SK-N-DZ (cell line): Measurements from ENCODE around the gene SAP30BP. TPM values are rescaled to one million over a fixed set of nuclear protein-coding genes. Genes with fewer than 3 reads are reported as not detected.

Source experiments
- DNase-seq: peaks from one replicate; pipeline ENCODE4 v3.0.0-alpha.2; 2015; ENCODE audit warnings: low spot score
- polyA plus RNA-seq, 2 experiments: library from polyadenylated mRNA; depleted of rRNA; stranded (reverse); fragments of >200 nt; gene quantifications; 2 replicates each; pipeline ENCODE4 v1.2.3, GENCODE V29; 2014

SAP30BP gene
- 64.3 and 73.1 TPM in 2 replicates for polyA plus RNA-seq (2014; cell fraction: cytosol; rRNA removed)
- 196 and 208 TPM in 2 replicates for polyA plus RNA-seq (2014; cell fraction: nucleus; rRNA removed)

DNA sequence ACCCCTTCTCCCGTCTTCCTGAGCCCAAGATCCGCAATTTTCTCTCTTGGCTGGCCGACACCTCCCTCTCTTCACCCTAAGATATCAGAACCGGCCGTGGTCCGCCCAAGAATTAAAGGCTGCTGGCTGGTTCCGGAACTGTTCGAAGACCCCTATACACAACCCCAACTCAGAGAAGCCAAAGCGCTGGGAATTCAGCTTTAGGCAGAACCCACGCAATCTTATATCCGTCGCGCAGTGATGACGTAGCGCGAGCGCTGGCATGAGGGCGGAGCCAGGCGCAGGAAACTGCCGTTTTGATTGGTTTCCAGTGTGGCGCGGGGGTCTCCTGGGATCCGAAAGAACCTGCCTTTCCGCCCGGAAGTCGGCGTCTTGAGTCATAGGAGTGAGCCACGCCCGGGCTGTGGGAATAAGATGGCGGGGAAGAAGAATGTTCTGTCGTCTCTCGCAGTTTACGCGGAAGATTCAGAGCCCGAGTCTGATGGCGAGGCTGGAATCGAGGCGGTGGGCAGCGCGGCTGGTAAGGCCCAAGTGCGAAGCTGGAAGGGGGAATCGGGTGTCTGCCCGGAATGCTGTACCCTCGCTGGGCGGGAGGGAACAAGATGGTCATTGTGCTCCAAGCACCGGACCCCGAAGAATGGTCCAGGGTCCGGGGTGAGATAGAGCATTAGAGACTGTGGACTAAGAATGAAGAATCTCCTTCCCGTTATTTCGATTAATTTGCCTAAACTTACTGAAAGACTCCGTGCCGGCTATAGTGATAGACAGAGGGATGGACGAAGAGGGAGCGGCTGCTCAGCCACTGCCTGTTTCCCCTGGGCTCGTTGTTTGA lies at the start of gene SAP30BP, which contains the start of gene RECQL5:
SAP30BP (plus strand) TSS at position 380 of the 832 bp plus-strand sequence; CDS start at position 415, 35 bp downstream.
RECQL5 (minus strand) TSS at position 196 of the 832 bp plus-strand sequence. CDS start 597 bp downstream, outside the sequence.
- peak; percentile 99 for DNase-seq

DNA sequence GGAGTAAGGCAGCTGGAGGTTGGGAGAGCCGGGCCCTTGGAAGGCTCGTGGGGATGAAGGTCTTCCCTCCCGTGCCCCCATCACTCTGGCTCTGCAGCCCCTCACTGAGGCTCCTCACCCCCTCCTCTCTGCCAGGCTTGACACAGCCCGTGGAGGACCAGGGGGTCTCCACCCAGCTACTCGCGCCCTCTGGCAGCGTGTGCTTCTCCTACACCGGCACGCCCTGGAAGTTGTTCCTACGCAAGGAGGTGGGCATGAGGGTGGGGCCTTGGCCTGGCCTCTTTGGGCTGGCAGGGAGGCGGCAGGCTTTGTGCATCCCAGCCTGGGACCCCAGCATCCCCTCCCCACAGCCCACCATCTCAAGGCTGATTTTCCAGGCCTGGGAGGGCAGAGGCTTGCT lies 49.5 kb upstream of the SAP30BP start:
- no peak for DNase-seq

DNA sequence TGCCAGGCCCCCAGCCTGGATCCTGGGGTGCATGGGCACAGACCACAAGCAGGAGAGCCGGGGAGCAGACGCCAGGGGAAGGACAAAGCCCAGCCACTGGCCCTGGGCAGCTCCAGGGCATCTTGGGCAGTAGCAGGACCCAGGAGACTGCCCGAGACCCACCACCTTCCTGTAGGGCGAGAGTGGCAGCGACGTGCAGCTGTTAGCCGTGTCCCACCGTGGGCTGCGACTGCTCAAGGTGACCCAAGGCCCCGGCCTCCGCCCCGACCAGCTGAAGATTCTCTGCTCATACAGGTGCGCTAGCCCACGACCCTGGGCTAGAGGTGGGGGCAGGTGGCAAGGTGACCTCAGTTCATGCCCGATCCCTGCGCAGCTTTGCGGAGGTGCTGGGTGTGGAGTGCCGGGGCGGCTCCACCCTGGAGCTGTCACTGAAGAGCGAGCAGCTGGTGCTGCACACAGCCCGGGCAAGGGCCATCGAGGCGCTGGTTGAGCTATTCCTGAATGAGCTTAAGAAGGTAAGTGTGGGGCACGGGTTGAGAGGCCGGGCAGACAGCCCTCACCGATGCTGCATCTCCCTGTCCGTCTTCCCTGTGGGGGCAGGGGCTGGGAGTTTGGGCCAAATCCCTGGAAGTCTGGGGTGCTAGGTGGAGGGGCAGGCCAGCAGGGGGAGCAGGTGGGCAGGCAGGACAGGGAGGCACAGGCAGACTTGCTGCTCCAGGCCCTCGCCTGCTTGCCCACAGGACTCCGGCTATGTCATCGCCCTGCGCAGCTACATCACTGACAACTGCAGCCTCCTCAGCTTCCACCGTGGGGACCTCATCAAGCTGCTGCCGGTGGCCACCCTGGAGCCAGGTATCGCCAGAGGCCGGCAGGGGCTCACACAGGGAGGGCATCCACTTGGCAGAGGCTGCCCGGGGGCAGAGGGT lies 47.4 kb upstream of the SAP30BP start:
- DNase-seq, result peak; percentile 82

DNA sequence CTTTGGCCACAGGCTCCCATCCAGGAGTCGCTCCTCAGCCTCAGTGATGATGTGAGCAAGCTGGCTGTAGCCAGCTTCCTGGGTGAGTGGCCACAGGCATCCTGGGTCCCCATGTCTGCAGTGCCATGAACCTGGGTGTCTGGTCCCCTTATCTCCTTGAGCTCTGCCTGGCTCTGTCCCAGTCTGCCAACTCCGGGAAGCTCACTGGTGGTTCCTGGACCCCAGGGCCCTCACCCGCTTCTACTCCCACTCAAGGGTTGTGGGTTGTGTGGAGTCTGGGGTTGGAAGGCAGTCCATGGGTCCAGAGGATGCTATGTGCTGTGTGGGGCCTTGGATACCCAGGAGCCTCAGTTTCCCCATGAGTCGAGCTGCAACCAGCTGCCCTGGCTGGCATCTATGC lies 45.6 kb upstream of the SAP30BP start:
- DNase-seq, result no peak

DNA sequence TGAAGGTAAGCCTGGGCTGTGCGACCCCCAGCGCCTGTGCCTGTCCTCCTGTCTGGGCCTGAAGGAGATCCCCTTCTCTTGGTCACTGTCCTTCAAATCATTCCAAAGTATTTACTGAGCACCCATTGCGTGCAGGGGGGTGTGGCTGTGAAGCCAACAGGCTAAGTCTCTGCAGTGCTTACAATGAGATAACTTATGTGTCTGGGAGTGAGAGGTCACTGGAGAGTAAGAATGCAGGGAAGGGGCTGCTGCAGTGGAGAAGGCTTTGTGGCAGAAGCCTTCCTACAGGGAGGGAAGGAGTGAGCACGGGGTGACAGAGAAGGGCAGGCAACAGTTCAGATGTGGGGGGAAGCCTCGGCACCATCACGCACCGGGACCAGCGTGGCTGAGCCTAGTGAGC lies 45.1 kb upstream of the SAP30BP start:
- no peak for DNase-seq

DNA sequence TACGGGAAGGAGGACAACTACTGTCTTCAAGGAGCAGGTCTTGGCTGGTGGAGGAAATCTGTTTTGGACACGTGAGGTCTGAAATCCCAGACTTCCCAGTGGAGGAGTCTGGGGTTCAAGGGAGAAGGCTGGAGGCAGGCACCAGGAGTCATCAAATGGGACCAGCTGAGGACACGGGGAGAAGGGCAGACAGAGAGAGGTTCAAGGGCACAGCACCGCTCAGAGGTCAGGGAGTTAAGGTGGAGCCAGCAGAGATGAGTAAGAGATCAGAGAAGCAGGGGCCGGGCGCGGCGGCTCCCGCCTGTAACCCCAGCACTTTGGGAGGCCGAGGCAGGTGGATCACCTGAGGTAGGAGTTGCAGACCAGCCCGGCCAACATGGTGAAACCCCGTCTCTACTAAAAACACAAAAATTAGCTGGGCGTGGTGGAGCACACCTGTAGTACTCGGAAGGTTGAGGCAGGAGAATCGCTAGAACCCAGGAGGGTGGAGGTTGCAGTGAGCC lies 44.3 kb upstream of the SAP30BP start:
- no peak for DNase-seq

DNA sequence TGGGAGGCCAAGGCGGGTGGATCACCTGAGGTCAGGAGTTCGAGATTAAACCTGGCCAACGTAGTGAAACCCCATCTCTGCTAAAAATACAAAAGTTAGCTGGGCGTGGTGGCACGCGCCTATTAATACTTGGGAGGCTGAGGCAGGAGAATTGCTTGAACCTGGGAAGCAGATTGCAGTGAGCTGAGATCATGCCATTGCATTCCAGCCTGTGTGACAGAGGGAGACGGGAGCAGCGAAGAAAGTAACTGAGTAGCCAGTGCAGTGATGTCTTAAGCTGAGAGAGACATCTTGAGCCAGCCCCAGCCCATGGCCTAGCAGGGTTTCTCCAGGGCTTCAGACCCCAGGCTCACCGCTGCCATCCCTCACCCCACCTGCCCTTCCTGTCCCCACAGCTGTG lies 43.8 kb upstream of the SAP30BP start:
- DNase-seq, result no peak

DNA sequence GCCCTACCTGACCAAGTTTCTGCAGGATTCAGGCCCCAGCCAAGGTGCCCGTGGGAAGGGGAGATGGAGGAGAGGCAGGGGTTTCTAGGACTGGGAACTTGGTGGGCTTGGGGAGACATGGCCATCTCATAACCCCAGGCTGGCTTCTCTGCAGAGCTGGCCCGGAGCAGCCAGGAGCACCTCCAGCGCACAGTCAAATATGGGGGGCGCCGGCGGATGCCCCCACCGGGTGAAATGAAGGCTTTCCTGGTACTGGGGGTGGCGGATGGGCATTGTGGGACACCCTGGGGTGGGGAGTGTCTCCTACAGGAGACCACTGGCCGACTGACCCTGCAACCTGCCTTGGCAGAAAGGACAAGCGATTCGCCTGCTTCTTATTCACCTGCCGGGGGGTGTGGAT lies 43.1 kb upstream of the SAP30BP start:
- no peak for DNase-seq

DNA sequence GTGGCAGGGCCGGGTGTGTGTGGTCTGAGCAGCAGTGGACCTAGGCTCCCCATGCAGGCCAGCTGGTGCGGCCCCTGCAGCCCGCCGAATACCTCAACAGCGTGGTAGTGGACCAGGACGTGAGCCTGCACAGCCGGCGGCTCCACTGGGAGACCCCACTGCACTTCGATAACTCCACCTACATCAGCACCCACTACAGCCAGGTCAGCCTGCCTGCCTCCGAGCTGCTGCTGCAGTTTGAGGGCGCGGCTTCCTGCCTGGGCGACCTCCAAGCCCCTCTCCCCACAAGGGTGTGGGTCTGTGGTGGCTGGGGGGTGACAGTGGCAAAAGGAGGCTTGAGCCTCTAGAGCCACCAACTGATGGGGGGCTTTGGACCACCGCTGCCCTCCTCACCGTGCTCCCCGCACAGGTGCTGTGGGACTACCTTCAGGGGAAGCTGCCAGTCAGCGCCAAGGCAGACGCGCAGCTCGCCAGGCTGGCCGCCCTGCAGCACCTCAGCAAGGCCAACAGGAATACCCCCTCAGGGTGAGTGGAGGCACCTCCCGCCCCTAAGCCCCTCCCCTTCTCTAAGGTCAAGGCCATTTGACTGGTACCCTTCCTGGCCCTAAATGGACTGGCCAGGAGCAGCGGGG lies 42.3 kb upstream of the SAP30BP start:
- no peak for DNase-seq

DNA sequence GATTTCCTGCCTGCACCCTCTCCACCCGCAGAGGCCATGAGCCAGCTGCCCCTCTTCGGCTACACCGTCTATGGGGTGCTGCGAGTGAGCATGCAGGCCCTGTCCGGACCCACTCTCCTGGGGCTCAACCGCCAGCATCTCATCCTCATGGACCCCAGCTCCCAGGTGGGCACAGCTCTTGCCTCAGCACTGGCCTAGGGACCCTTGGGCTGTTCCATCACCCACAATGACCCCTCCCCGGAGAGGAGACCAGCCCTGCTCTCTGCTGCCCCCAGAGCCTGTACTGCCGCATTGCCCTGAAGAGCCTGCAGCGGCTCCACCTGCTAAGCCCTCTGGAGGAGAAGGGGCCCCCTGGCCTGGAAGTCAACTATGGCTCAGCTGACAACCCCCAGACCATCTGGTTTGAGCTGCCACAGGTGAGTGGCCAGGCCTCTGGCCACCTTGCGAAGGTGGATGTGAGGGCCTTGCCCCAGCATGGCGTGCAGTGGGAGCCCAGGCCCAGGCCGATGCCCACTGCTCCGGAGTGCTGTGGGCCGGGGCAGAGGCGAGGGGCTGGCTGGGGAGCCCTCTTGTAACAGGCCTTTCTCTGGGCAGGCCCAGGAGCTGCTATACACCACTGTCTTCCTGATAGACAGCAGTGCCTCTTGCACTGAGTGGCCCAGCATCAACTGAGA lies 41.2 kb upstream of the SAP30BP start:
- DNase-seq, result peak; percentile 74

DNA sequence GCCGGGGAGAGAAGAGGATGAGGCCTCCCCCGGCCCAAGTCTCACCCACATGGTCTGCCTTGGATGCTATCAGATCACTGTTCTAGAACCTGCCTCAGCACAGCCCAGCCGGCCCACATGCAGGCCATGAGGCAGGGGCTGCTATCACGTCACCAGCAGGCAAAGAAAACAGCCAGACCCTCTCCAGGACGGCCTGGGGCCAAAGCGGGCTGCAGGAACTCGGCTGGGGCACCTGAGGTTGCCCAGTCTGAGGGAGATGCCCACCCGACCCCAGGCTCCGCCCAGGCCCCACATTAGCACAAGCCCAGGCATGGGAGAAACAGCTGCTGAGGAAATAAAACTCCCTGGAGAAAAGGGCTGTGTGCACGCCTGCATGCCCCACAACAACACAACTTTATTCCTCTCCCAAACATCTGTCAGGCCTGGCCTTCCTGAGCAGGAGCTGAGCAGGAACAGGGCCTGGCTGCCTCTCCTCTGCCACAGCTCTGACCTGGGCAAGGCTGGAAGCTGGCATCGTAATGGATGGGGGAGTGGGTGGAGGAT lies 40.6 kb upstream of the SAP30BP start:
- no peak for DNase-seq

DNA sequence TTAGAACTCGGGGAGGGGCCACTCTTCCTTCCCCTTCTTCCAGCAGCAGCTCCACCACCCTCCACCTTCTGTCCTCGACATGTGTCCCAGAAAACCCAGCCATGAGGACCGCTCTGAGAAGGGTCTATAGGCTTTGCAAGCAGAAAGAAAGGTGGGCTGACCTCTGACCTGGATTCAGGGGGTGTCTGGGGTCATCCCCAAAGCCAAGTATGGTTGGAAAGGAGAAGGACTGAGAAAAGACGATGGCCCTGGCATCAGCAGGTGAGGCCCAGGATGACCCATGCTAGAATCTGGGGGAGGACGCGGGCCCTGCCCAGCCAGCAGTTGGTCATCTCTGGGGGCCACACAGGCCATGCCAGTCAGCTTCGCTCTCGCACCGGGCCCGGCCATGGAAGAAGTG lies 40.0 kb upstream of the SAP30BP start:
- no peak for DNase-seq

DNA sequence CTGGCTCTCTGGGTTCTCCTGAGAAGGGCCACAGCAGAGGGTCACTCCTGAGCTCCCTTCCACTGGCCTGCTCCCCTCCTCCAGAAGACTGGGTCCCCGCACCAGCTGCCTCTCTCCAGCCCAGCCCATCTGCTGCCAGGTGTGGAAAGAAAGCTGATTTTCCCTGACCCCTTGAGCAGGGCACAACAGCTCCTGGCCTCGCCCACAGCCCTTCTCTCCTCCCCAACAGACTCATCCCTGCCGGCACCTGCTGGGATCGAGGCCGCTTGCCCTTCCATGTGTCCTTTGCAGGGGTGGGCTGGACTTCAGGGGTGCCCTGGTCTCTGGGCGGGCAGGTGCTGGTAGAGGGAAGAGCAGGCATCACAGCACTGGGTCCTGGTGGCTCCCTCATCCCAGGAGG lies 38.7 kb upstream of the SAP30BP start:
- DNase-seq, result no peak

DNA sequence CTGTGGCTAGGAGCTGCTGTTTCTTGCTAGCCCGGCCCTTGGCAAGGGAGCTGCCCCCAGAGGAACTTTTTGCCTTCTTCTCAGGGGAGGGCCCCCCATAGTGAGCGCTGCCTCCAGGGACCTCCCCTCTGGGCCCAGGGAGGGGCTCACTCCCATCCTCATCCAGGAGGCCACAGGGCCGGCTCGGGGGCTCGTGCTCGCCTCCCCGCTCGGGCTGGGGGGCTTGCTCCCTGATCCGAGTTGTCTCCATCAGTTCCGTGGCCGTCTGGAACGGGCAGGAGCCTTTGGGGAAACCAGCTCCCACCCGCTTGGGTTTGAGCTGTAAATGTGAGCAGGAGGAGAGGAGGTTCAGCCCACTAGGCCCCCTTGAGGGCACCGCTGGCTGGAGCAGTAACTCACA lies 38.0 kb upstream of the SAP30BP start:
- no peak for DNase-seq

DNA sequence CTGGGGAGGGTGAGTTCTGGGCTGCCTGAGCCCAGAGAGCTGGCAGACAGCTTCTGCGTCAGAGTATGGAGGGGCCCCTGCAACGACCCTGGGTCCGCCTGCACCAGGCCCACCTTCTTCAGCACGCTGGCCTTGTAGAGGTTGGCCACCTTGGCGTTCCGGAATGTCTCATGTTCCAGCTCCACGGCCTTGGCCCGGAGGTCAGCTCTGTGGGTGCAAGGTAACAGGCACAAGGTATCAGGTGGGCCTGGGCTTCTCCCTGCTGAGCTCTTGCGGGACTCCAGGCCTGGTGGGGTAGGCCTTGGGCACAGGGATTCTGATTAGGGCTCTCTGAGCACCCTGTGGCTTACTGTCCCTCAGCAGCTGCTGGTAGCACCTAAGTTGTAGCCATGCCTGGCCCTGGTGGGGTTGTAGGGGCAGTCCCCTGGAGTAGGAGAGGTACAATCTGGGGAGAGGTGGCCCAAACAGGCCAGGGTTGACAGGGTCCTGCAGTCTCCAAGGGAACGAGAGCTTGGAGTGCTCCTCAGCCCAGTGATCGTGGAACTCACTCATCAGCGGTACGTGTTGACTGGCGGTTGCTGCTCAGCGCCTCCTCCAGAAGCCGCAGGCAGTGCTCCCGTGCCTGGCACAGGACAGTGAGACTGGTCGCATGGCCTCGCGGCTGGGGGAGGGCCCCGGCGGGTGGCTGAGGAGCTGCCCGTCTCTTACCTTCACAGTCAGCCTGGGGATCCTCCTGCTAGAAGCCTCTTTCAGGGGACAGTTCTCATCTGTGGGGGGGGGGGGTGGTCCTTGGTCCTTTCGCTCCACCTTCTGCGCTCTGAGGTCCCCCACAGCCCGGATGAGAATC lies 36.8 kb upstream of the SAP30BP start:
- DNase-seq, result no peak

DNA sequence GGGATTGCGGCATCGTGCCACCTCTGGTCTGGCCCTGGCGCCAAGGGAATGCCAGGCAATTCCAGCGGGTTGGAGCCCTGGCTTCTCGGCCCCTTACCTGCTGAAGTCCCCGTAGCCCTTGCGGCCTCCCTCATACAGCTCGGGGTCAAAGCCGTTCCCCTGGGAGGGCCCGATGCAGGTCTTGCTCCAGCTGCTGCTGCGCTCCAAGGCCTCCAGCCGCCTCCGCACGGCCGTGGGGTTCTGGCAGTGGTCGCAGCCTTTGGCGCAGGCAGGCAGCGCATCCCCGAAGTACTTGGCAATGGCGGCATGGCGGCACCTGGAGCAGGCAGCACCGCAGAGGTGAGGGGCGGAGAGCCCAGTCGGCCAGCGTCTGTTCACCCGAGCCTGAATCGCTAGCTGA lies 35.8 kb upstream of the SAP30BP start:
- no peak for DNase-seq

DNA sequence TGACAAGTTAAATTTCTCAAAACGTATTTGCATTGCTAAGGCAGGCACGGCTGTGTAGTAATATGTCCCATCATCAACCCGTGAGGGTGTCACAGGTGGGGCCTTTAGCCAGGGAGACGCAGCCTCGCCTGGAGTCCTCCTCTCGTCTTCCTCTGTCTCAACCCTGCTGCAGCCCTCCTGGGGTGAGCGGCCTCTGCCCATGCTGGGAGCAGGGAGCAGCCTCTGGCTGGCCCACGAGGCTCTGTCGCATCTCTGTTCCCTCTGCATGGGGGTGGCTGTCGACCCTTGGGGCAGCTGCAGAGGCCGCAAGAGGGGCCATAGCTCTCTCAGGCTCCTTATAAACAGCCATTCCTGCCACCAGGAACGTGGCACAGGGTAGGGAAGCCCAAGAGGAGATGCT lies 34.7 kb upstream of the SAP30BP start:
- DNase-seq, result no peak

DNA sequence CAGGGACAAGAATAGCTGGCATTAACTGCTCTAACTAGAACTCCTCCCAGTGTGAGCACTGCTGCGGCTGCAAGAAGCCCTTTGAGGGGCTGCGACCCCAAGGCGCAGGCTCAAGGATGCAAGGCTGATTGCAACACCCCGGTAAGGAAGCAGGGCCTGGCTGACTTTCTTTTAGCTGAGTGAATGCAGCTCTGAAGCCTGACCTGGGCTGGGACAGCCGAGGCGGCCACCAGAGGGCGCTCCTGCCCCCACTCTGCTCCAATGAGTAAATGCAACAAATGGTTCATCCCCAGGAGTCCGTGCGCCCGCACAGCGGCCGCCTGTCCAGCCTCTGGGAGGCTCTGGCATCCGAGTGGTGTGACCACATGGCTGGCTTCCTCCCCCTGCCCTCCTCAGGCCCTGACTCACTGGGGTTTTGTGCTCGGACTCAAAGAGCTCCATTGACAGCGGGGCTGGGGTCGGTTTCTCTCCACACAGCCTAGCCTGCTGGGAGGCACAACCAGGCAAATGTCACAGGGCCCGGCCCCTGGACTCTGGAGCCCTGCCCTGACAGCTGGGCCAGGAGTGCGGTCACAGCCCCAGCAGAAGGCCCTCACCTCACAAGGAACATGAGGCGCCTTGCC lies 34.2 kb upstream of the SAP30BP start, which contains the start of gene SMIM5:
SMIM5 (plus strand) TSS at position 572 of the 623 bp plus-strand sequence. CDS start 6,768 bp downstream, outside the sequence.
- peak; percentile 73 for DNase-seq
